K562 (cell line): Measurements from ENCODE around the gene NDUFAF5. TPM values are rescaled to one million over a fixed set of nuclear protein-coding genes. Genes with fewer than 3 reads are reported as not detected.

Experiments
- ATAC-seq: fragments of 200-7000 bp; cut with Tn5 transposase; 3 replicates; pipeline ENCODE4 v1.9.1; 2020; ENCODE audit warnings: moderate library complexity
- BruUV-seq: library from RNA; stranded (reverse); fragments of 400-500 nt; replicated peaks from 2 replicates; lab custom pipeline; 2021; lab: Mats Ljungman, UMichigan
- CTCF ChIA-PET: fragments of 300-600 bp; formaldehyde crosslinking; extraction: SDS; loops from one replicate; lab custom pipeline; 2021; ENCODE audit warnings: low intra/inter-chr PET ratio; lab: Yijun Ruan, JAX
- POLR2A ChIA-PET: fragments of 300-600, 350-650 bp; sonication (Branson Sonifier 250); formaldehyde crosslinking; extraction: SDS; loops from one replicate; lab custom pipeline; 2021; ENCODE audit warnings: antibody characterized with exemption, inconsistent platforms; lab: Yijun Ruan, JAX
- DNase-seq, 4 experiments: peaks; one replicate each; pipeline versions ENCODE4 v3.0.0 to v3.0.0-alpha.2; 2011 to 2018; ENCODE audit warnings: low spot score in 3 of 4, mixed read lengths in 3 of 4; ENCODE audit errors: extremely low read depth in 1 of 4
- FAIRE-seq: peaks from 2 replicates; lab custom pipeline; 2011; peaks lifted over from hg19 to GRCh38; lab: Jason Lieb, UNC
- H2AFZ ChIP-seq: 2 replicates; pipeline ENCODE4 v1.6.0; 2011; ENCODE audit warnings: low read depth, low read length, control low read depth, inconsistent platforms
- H3K27ac ChIP-seq: fragments of 200-600 bp; 3 replicates; pipeline ENCODE4 v1.8.0; 2011; ENCODE audit warnings: low read depth, mild to moderate bottlenecking, control low read depth, inconsistent platforms, low read length, moderate library complexity, mixed read lengths; ENCODE audit errors: extremely low read depth
- H3K27me3 ChIP-seq, 2 experiments: fragments of 300-600 bp in 1 of 2; 2 replicates in 1 of 2; 3 replicates in 1 of 2; pipeline versions ENCODE4 v1.6.0 to v1.8.0; 2011; ENCODE audit warnings: inconsistent platforms in 2 of 2, low read length in 2 of 2, mild to moderate bottlenecking in 1 of 2, mixed read lengths in 1 of 2, moderate library complexity in 1 of 2; ENCODE audit not compliant: control insufficient read depth in 2 of 2, insufficient read depth in 2 of 2
- H3K36me3 ChIP-seq: fragments of 300-600 bp; 3 replicates; pipeline ENCODE4 v1.8.0; 2011; ENCODE audit warnings: mild to moderate bottlenecking, low read length, inconsistent platforms; ENCODE audit not compliant: control insufficient read depth, insufficient read depth
- H3K4me1 ChIP-seq, 2 experiments: fragments of 200-600 bp in 1 of 2; replicated peaks in 1 of 2; 2 replicates in 1 of 2; 3 replicates in 1 of 2; pipeline versions ENCODE4 v1.5.1 to v1.8.0; 2011; ENCODE audit warnings: inconsistent platforms in 2 of 2, low read length in 2 of 2, mild to moderate bottlenecking in 1 of 2, mixed read lengths in 1 of 2, moderate library complexity in 1 of 2; ENCODE audit not compliant: control insufficient read depth in 2 of 2, insufficient read depth in 2 of 2
- H3K4me2 ChIP-seq: 2 replicates; pipeline ENCODE4 v1.6.1; 2011; ENCODE audit warnings: low read length, control low read depth, inconsistent platforms, mixed read lengths; ENCODE audit not compliant: insufficient read depth
- H3K4me3 ChIP-seq: fragments of 200-600 bp; sonication (generic), shearing (Covaris generic); 2 replicates; pipeline ENCODE4 v1.5.1; 2016; ENCODE audit warnings: control low read depth, inconsistent platforms
- H3K79me2 ChIP-seq: fragments of 200-600 bp; 3 replicates; pipeline ENCODE4 v1.8.0; 2011; ENCODE audit warnings: low read length, inconsistent platforms; ENCODE audit not compliant: control insufficient read depth, insufficient read depth
- H3K9ac ChIP-seq, 2 experiments: 2 replicates each; pipeline versions ENCODE4 v1.6.0 to v1.6.1; 2011; ENCODE audit warnings: low read depth in 2 of 2, low read length in 2 of 2, control low read depth in 1 of 2, inconsistent platforms in 1 of 2, mild to moderate bottlenecking in 1 of 2, mixed read lengths in 1 of 2; ENCODE audit not compliant: insufficient read depth in 1 of 2
- H3K9me1 ChIP-seq: one replicate; pipeline ENCODE4 v1.6.0; 2011; ENCODE audit warnings: inconsistent platforms, mild to moderate bottlenecking, low read length, moderate library complexity; ENCODE audit not compliant: control insufficient read depth, insufficient read depth
- H3K9me3 ChIP-seq: replicated peaks from 2 replicates; pipeline ENCODE4 v1.5.1; 2011; ENCODE audit warnings: low read depth, low read length, inconsistent platforms; ENCODE audit not compliant: control insufficient read depth, insufficient read depth
- H4K20me1 ChIP-seq: replicated peaks from 2 replicates; pipeline ENCODE4 v1.6.1; 2011; ENCODE audit warnings: low read length, inconsistent platforms, mixed read lengths; ENCODE audit not compliant: control insufficient read depth, insufficient read depth
- HIVEP1 ChIP-seq: fragments of 250-450 bp; sonication (Bioruptor Pico); IDR thresholded peaks from 2 replicates; pipeline ENCODE4 v1.4.0; 2020; ENCODE audit warnings: mild to moderate bottlenecking
- RREB1 ChIP-seq: fragments of 250-450 bp; sonication (Bioruptor Pico); IDR thresholded peaks from 2 replicates; pipeline ENCODE4 v1.4.0; 2020
- TEAD4 ChIP-seq, 2 experiments: sonication (generic) in 1 of 2; formaldehyde crosslinking in 1 of 2; IDR thresholded peaks; 2 replicates each; pipeline versions ENCODE4 v1.6.1 to v1.8.0; 2012 to 2022; ENCODE audit warnings: borderline replicate concordance in 1 of 2, inconsistent platforms in 1 of 2, low read length in 1 of 2, mild to moderate bottlenecking in 1 of 2, missing genetic modification reagents in 1 of 2
- WGBS: fragments of 100-300 bp; shearing (Covaris generic); methylation state at CpG from one replicate; pipeline ENCODE4 v1.1.6; 2016; ENCODE audit warnings: low coverage, mixed read lengths; ENCODE audit not compliant: insufficient coverage; ENCODE audit errors: missing lambda C conversion rate; 5-methylcytosine and 5-hydroxymethylcytosine counted together
- in situ Hi-C: fragments of 300-500 bp; cut with MboI; formaldehyde crosslinking; loops from 4 replicates; pipeline ENCODE4 v1.15.0; 2018; ENCODE audit warnings: inconsistent platforms, mixed read lengths
- intact Hi-C: fragments of 100-400 bp; cut with micrococcal nuclease; formaldehyde crosslinking; loops from 2 replicates; pipeline ENCODE4 v1.14.2; 2022
- polyA plus RNA-seq, 8 experiments: library from polyadenylated mRNA; depleted of rRNA in 4 of 8; stranded (reverse) in 5 of 8; unstranded in 3 of 8; fragments of >200 nt; fragmentation: Nextera tagmentation in 2 of 8; fragmentation: Illumina TruSeq in 1 of 8; extraction: Ambion mirVana in 2 of 8; extraction: Trizol in 1 of 8; gene quantifications; 2 replicates each; pipeline versions ENCODE4 v1.2.1 to v1.2.3, GENCODE V29; 2011 to 2014; ENCODE audit warnings: inconsistent platforms in 1 of 8, missing spikeins in 1 of 8
- total RNA-seq, 7 experiments: library from RNA; depleted of rRNA in 6 of 7; stranded (reverse); fragments of >200 nt in 6 of 7; fragmentation: Illumina TruSeq in 2 of 7; extraction: Trizol in 2 of 7; gene quantifications; 2 replicates each; pipeline versions ENCODE4 v1.2.1 to v1.2.3, GENCODE V29; 2011 to 2021; ENCODE audit warnings: low replicate concordance in 1 of 7

The NDUFAF5 gene
- total and polyA plus RNA-seq, 9 of the 15 experiments (the other 6 are each of a cell fraction or from before 2014, with no cell fraction given): 17.2 to 33.1 (median 27.3) TPM

DNA sequence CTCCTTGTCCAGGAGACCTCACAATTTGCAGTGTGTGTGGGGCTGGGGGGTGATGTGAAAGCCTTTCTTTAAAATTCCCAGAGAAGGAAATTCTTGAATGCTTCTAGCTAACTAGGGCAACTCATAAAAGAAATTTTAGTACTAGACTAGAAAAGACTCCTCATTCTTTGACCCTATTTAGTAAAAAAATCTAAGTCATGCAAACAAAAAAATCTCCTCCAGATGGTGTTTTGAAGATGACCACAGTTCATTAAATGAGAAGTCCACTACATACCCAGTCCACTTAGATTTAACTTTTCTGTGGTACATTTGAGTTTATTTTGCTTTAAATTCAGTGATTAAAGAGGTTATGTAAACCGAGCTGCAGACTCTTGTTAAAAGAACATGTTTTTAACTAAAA is 67.5 kb downstream of the NDUFAF5 start:
- no peaks in the 10 kb centered on the region for H3K4me1 ChIP-seq
- no peaks in the 10 kb centered on the region for H3K36me3 ChIP-seq
- H3K27me3 ChIP-seq: no peaks in the 10 kb centered on the region
- ATAC-seq: no peak
- H4K20me1 ChIP-seq: no peaks in the 10 kb centered on the region
- no peak overlapping the region for H3K9ac ChIP-seq
- H3K4me3 ChIP-seq: no peak overlapping the region
- DNase-seq: no peak
- in situ Hi-C loops: no loop called here
- H3K27ac ChIP-seq: no peak overlapping the region
- no peak for FAIRE-seq
- intact Hi-C loops: no loop called here
- WGBS: 0% methylated on average over 1 of the region's 1 CpG
- H3K79me2 ChIP-seq: no peaks in the 10 kb centered on the region
- TF ChIP-seq TEAD4 (IDR thresholded peaks at IDR 0.05; ENCODE audit: low read length): no peak
- TF ChIP-seq TEAD4 (CRISPR knock-in tag; IDR thresholded peaks at IDR 0.05; ENCODE audit: borderline replicate concordance): no peak
- no peak for TF ChIP-seq RREB1
- no peak for TF ChIP-seq HIVEP1 (CRISPR knock-in tag)
- ChIA-PET CTCF (no interaction called here), POLR2A (interaction anchor here (1.2 kb wide), 1 partner anchor 11 kb away, joined by 3 read pairs; no protein-coding TSS in a partner anchor)
- no peaks in the 10 kb centered on the region for H3K9me3 ChIP-seq
- no peaks in the 10 kb centered on the region for H3K9me1 ChIP-seq
- H3K4me2 ChIP-seq: no peak overlapping the region
- no TSS peak for BruUV-seq
- H2AFZ ChIP-seq: no peak overlapping the region
